GM23248 (cell line): ENCODE measurements around the gene SPR.

Experiments used
- EZH2 ChIP-seq: fragments of 200-600 bp; sonication (generic); IDR thresholded peaks from 2 replicates; pipeline ENCODE4 v1.6.1; 2018; ENCODE audit warnings: antibody characterized with exemption, mild to moderate bottlenecking; ENCODE audit not compliant: insufficient read depth, poor library complexity, severe bottlenecking
- EZH2phosphoT487 ChIP-seq: fragments of 200-600 bp; sonication (generic); IDR thresholded peaks from 2 replicates; pipeline ENCODE4 v1.6.1; 2018; ENCODE audit warnings: antibody characterized with exemption, moderate library complexity, mild to moderate bottlenecking, low read depth; ENCODE audit not compliant: insufficient read depth

DNA sequence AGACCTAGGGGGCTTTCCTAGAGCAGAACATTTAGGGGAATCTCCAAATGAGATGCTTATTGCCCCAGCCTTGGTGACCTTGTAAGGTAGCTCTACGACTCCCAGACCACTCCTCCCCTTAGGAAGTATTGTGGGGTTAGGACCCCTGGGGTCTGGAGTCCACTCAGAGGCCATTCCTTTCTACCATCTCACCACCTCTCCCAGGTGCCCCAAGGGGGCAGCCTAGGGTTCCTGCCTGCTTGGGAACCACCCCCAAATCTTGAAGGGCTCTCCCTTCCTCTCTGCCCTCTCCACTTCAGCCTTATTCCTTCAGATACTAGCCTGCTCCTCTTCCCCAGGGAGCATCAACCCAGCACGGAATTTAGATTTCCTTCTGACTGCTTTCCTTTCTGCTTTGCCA lies 43.9 kb upstream of the SPR start:
- TF ChIP-seq EZH2 (no peak), EZH2phosphoT487 (no peak)
